Suppressor macrophage (primary cell): Measurements from ENCODE around the gene C6orf89.
A peak's percentile ranks its signal among the peaks of the same experiment; 100 is the strongest.
"Not testable (repeated sequence)": the region's sequence is repeated elsewhere in the genome, so short reads cannot be mapped to it uniquely, and the experiment has no call there.

Experiments used
- DNase-seq, 4 experiments: peaks; one replicate each; pipeline ENCODE4 v3.0.0-alpha.2; 2020 to 2022

The C6orf89 gene

GRCh38 chr6:36888115-36888643, 2.4 kb downstream of the C6orf89 start:
- DNase-seq = no peak

GRCh38 chr6:36888654-36889481, 3.1 kb downstream of the C6orf89 start:
- DNase-seq = no peak

GRCh38 chr6:36890112-36890663, 4.4 kb downstream of the C6orf89 start:
- DNase-seq = no peak

- not testable (repeated sequence) for DNase-seq
Measured at GRCh38 chr6:36891153-36891552, 5.4 kb downstream of the C6orf89 start.

- DNase-seq = no peak
Measured at GRCh38 chr6:36893976-36894932, 8.5 kb downstream of the C6orf89 start.

- DNase-seq = no peak
Measured at GRCh38 chr6:36897609-36898008, 11.9 kb downstream of the C6orf89 start.

- DNase-seq = no peak
Measured at GRCh38 chr6:36904114-36904513, 18.4 kb downstream of the C6orf89 start.

- DNase-seq = no peak
Measured at GRCh38 chr6:36904851-36905393, 19.2 kb downstream of the C6orf89 start.

GRCh38 chr6:36906539-36907325, 21.0 kb downstream of the C6orf89 start:
- no peak for DNase-seq

GRCh38 chr6:36907781-36908180, 22.0 kb downstream of the C6orf89 start:
- DNase-seq = no peak

GRCh38 chr6:36908747-36909146, 23.0 kb downstream of the C6orf89 start:
- no peak for DNase-seq

- DNase-seq = peak; percentile 49 to 69 (median 60)
Measured at GRCh38 chr6:36912030-36912454, 26.3 kb downstream of the C6orf89 start.

- DNase-seq = no peak
Measured at GRCh38 chr6:36912586-36912985, 26.8 kb downstream of the C6orf89 start.

- no peak for DNase-seq
Measured at GRCh38 chr6:36913082-36913481, 27.3 kb downstream of the C6orf89 start.

GRCh38 chr6:36914227-36914794, 28.6 kb downstream of the C6orf89 start:
- DNase-seq = peak in 3 of 4 experiments; percentile 14 to 43 (median 17)

GRCh38 chr6:36915599-36915998, 29.8 kb downstream of the C6orf89 start:
- DNase-seq = peak in 2 of 4 experiments; percentile 29 to 33

GRCh38 chr6:36916126-36916525, 30.4 kb downstream of the C6orf89 start:
- peak in 2 of 4 experiments; percentile 2 to 5 for DNase-seq

GRCh38 chr6:36917541-36918193, 31.9 kb downstream of the C6orf89 start:
- no peak for DNase-seq

GRCh38 chr6:36920049-36920448, 34.3 kb downstream of the C6orf89 start:
- no peak for DNase-seq

GRCh38 chr6:36920546-36920945, 34.8 kb downstream of the C6orf89 start:
- no peak for DNase-seq

- no peak for DNase-seq
Measured at GRCh38 chr6:36924131-36924530, 38.4 kb downstream of the C6orf89 start.
